Epithelial cell of prostate (primary cell): ENCODE measurements around the gene FAM47E.
"Not testable (repeated sequence)": the region's sequence is repeated elsewhere in the genome, so short reads cannot be mapped to it uniquely, and the experiment has no call there.

Experiments used
- DNase-seq: peaks from one replicate; pipeline ENCODE4 v3.0.0-alpha.2; 2011; ENCODE audit warnings: low read depth, low spot score
- H3K27ac ChIP-seq: fragments of 450-650 bp; 2 replicates; pipeline ENCODE4 v1.5.1; 2017; ENCODE audit warnings: mild to moderate bottlenecking

Gene FAM47E

DNA sequence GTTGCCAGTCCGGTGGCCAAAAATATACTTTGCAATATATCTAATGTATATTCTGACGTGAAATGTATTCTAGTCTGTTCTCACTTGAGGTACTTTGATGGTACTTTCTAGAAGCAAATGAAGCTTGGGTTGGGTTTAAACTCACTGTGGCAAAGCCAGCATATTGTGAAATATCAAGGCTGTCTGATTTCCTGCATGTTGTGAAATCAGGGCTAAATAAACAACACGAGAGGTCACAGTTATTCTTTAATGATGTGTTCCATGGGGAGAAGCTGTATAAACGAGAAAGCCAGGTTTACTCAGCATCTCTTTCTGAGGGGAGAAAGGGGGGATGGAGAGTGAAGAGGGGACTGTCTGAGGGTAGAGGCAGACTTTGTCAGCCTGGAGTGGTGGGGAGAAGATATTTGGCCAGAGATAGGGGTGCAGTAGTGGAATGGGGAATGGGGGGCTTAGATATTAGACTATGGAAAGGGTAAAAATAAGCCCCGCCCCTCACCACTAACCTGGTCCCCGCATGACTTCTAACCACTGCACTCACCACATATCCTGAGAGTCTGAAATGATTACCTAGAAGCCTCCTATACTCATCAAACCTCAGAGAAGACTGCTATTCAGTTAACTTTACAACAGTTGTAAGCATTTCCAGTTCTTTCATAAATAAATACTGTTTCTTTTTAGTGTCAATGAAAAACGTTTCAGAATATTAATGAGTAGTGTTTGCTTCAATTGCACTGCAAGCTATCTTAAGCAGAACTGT lies 32.0 kb upstream of the FAM47E start:
- DNase-seq: no peak
- no peak overlapping the region for H3K27ac ChIP-seq

DNA sequence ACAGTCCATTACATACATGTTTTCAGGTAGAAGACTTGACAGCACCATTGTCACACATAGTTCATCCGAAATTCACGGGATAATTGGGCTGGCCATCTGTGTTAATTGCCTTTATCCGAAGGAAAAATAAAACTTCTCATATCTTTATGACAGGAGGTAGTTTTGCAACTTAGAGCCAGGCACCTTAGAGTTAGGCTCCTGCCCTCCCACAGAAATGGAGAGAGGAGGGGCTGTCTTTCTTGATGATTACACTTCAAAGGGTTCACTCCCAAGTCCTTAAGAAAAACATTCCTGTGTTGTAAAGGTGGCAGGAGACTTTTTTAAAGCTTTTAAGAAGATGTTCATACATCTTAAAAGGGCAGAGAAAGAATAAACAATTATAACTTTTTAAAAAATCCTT lies 27.4 kb upstream of the FAM47E start:
- no peak overlapping the region for H3K27ac ChIP-seq
- DNase-seq: no peak

- no peak overlapping the region for H3K27ac ChIP-seq
- DNase-seq: no peak
These were observed 25.1 kb upstream of the FAM47E start for GRCh38 chr4:76226418-76226817.

DNA sequence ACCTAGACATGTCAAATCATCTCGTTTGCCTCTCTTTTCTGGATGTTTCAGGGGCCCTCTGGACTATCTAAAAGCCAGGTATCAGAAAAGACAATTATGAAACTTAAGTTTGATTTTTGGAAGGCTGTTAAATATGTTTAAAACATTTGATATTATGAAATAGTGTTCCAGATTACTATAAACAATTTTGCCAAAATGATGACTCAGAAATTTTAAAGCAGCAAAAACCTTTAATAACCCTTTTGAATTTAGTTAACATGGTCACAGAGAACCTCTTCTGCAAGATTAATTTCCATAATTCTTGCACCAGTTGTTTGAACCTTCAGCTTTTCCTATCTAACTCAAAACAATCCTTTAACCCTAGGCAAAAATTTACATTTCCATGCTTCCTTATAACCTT lies 18.8 kb upstream of the FAM47E start:
- no peak overlapping the region for H3K27ac ChIP-seq
- DNase-seq: no peak

DNA sequence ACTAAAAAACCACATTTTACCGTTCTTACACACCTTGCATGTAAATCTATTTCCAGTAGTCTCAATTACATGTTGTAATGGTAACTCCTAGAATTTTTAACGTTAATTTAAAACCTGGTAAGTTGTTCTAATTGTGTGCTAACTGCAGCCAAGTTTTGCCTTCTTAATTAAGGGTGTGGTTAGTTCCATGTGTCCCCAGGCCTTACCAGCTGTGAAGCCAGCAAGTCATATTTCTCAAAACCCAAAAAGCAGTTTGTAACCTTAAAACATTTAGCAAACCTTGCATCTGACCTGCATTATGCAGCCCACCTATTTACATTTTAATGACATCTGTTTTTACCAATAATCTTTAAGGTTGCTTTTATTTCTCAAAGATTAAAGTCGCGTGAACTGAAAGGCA lies 18.4 kb upstream of the FAM47E start:
- H3K27ac ChIP-seq: no peak overlapping the region
- DNase-seq: no peak

DNA sequence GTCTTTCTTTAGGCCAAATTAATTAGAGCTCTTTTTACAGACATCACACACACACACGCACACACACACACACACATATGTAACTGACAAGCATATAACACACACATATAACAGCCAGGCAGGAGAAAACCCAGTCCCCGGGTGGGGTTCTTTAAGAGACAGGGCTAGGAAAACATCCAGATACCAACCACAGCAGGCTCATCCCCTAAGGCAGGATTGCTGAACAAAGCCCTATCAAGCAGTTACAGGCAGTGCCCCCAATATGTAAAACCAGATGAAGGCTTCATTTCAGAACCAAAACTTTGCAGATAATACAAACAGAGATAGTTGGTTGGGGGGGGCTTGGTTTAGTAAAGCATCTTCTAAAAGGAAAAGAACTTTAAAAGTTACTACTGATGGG lies 18.0 kb upstream of the FAM47E start:
- no peak for DNase-seq
- H3K27ac ChIP-seq: no peak overlapping the region

DNA sequence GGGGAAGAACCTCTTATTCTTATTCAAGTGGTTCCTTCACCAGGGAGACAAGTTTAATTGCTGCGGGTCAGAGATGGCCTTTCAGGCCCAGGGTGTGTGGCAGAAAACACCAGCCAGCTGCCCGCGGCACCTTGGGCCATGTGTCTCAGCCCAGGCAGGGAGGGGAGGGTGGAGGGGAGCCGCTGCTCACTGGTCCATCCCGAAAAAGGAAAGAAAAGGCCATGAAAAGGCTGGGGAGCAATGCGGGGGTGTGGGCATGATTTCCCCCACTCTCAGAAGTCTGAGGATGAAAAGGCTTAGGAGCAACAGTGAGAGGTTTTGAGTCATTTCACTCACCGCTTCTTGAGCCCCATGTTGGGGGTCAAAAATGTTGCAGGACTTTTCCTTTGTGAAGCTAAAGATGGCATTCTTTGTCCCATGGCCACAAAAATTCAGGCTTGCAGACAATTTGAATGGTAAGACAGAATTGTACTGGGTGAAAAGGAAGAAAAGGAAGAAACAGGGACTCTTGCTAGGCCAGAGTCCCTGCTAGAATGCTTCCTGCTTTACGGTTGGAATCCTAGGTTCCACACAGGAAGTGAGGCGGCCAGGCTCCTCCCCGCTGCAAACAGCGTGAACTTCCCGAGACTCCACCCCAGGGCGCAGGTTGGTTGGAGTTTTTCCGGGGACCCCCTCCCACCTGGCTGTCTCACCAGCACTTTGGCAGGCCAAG lies 17.4 kb upstream of the FAM47E start:
- H3K27ac ChIP-seq: no peak overlapping the region
- DNase-seq: no peak

DNA sequence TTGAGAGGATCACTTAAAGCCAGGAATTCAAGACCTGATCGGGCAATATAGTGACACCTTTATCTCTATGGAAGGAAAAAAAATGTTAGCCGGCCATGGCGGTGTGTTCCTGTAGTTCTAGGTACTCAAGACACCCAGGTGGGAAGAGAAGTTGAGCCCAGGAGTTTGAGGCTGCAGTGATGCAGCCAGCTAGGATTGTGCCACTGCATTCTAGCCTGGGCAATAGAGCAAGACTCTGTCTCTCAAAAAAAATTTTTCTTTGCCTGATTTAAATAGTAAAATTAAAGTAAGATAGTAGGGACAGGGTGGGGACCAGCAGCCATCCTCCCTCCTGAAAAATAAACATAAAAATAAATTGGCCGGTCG lies 16.9 kb upstream of the FAM47E start:
- H3K27ac ChIP-seq: no peak overlapping the region
- no peak for DNase-seq

GRCh38 chr4:76235407-76235806 lies 16.1 kb upstream of the FAM47E start:
- no peak for DNase-seq
- peak overlapping the region; percentile 80 for H3K27ac ChIP-seq

- H3K27ac ChIP-seq: peak overlapping the region; percentile 80
- peak; percentile 31 for DNase-seq
These were observed 15.6 kb upstream of the FAM47E start for GRCh38 chr4:76235915-76236314.

- no peak for DNase-seq
These were observed 13.3 kb upstream of the FAM47E start for GRCh38 chr4:76238236-76238635.

DNA sequence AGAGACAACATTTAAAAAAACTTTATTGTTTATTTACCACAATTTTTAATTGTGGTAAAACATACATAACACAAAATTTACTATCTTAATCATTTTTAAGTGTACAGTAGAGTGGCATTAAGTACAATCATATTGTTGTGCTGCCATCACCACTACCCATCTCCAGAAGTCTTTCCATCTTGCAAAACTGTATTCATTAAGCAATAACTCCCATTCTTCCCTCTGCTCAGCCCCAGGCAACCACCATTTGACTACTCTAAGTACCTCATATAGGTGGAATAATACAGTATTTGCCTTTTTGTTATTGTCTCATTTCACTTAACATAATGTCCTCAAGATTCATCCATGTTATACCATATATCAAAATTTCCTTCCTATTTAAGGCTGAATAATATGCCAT lies 12.8 kb upstream of the FAM47E start:
- DNase-seq: no peak
- no peak overlapping the region for H3K27ac ChIP-seq

More at GRCh38 chr4:76238236-76238635, 13.3 kb upstream of the FAM47E start:
- H3K27ac ChIP-seq: no peak overlapping the region

DNA sequence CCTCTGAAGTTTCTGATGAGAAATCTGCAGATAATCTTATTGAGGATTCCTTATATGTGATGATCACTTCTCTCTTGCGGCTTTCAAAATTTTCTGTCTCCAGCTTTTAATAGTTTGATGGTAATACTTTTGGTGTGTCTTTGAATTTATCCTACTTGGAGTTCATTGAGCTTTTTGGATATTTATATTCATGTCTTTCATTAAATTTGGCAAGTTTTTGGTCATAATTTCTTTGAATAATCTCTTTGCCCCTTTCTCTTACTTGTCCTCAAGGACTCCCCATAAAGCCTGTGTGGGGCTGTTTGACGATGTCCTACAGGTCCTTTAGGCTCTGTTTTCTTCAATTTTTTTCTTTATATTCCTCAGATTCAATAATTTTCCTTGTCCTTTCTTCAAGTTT lies 11.3 kb upstream of the FAM47E start:
- no peak overlapping the region for H3K27ac ChIP-seq
- no peak for DNase-seq

DNA sequence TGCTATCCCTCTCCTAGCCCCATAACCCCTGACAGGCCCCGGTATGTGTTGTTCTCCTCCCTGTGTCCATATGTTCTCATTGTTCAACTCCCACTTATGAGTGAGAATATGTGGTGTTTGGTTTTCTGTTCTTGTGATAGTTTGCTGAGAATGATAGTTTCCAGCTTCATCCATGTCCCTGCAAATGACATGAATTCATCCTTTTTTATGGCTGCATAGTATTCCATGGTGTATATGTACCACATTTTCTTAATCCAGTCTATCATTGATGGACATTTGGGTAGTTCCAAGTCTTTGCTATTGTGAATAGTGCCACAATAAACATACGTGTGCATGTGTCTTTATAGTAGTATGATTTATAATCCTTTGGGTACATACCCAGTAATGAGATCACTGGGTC lies 7.6 kb upstream of the FAM47E start:
- H3K27ac ChIP-seq, DNase-seq: not testable (repeated sequence)

- DNase-seq: no peak
- no peak overlapping the region for H3K27ac ChIP-seq
These were observed 5.5 kb upstream of the FAM47E start for GRCh38 chr4:76246025-76246424.

DNA sequence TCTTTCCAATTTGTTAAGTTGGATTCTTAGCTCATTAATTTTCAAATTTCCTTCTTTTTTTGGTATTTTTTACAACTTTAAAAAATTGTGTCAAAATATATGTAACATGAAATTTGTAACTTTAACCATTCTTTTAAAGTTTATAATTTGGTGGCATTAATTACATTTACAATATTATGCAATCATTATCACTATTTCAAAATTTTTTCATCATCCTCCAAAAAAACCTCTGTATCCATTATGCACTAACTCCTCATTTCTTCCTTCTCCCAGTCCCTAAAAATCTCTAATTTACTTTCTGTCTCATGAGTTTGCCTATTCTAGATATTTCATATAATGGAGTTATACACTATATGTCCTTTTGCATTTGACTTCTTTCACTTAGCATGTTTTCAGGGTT lies 4.7 kb upstream of the FAM47E start:
- H3K27ac ChIP-seq: no peak overlapping the region
- DNase-seq: no peak

GRCh38 chr4:76250962-76251361 lies 559 bp upstream of the FAM47E start:
- H3K27ac ChIP-seq: no peak overlapping the region
- no peak for DNase-seq

- DNase-seq: no peak
- no peak overlapping the region for H3K27ac ChIP-seq
These were observed 741 bp downstream of the FAM47E start for GRCh38 chr4:76252271-76252653.

GRCh38 chr4:76253511-76253910 lies 2.0 kb downstream of the FAM47E start:
- H3K27ac ChIP-seq: no peak overlapping the region
- no peak for DNase-seq

DNA sequence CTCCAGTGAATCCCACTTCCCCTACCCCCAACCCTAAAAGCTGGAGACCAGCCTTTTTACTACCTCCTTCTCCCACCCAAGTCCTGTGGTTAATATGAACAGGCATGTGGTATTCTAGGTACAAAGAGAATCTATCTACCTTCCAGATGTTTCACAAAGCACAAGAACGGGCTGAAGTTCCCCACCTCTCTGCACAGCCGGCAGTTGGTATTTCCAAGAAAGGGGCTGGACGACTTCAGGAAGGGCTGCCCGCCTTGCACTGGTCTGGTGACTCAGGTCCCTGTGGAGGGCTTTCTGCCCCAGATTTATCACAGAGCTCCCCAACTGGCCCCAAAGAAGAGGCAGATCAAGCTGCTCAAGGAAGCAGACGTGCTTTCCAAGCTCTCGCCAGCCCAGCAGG lies 4.5 kb downstream of the FAM47E start:
- H3K27ac ChIP-seq: no peak overlapping the region
- DNase-seq: no peak

DNA sequence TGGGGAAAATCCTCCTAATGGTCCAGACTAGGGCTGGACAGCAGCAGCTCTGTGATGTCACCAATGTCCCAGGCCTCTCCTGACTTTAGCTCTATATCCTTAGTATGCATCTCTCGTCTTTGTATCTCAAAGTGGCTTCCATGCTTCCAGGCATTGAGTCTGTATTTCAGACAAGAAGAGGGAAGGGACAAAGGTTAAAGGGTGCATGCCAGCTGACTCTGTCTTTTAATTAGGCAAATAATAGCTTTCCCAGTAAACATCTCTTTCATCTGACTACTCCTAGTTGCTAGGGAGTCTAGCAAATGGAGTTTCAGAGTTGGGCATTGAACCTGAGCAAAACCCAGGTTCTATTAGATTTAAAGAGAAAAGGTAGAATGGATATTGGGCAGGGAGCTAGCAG lies 5.4 kb downstream of the FAM47E start:
- DNase-seq: no peak
- no peak overlapping the region for H3K27ac ChIP-seq

GRCh38 chr4:76257824-76258223 lies 6.3 kb downstream of the FAM47E start:
- no peak for DNase-seq

More at GRCh38 chr4:76257824-76258223, 6.3 kb downstream of the FAM47E start:
- no peak overlapping the region for H3K27ac ChIP-seq
